ENCODE data around the gene CHD3. TPM values are rescaled to one million over a fixed set of nuclear protein-coding genes. Genes with fewer than 3 reads are reported as not detected.

Gene CHD3
- total and polyA plus RNA-seq, 2 of the 13 experiments (the other 11 are each of a cell fraction or from before 2014, with no cell fraction given) = 2.7 to 3.7 TPM

DNA sequence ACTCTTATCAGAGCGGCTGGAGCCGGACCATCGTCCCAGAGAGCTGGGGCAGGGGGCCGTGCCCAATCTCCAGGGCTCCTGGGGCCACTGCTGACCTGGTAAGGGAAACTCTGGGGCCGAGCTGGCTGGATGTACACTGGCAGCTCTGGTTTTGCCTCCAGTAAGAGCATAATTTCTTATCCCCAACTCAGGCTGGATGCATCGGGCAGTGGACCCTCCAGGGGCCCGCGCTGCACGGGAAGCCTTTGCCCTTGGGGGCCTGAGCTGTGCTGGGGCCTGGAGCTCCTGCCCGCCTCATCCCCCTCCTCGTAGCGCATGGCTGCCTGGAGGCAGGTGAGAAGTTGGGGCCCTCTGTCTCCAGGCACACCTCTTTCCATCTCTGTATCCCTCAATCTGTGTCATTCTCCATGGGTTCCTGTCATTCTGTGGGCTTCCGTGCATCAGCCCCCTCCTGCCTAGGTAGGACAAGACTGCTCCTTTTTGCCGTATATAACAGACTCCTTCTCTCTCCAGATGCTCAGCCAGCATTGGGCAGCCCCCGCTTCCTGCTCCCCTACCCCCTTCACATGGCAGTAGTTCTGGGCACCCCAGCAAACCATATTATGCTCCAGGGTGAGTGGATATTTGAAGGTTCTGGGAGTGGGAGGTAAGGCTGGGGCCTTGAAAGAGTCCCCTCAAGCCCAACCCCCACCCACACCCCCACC, 43.1 kb upstream of the CHD3 start:
- Histone ChIP-seq H3K9me3 (ENCODE audit: low read length) (no peaks in the 10 kb centered on the region), H4K20me1 (ENCODE audit: insufficient read depth, low read length) (peaks cover 26% of the 10 kb centered on the region), H3K27ac (ENCODE audit: extremely low read length, insufficient read depth, low read length) (peak overlapping the region; percentile 97), H3K4me3 (replicated peaks in 1 of 3; ENCODE audit: insufficient read depth in 1 of 3, low read depth in 2 of 3, low read length in 3 of 3) (peak overlapping the region; percentile 83 to 95 (median 86)), H2AFZ (ENCODE audit: low read length) (no peak overlapping the region), H3K79me2 (ENCODE audit: insufficient read depth, low read length) (peaks cover 41% of the 10 kb centered on the region), H3K4me2 (ENCODE audit: low read depth, low read length) (peak overlapping the region; percentile 99), H3K36me3 (replicated peaks in 1 of 2; ENCODE audit: control insufficient read depth in 1 of 2, insufficient read depth in 2 of 2, low read length in 2 of 2) (peaks cover 32 to 33% of the 10 kb centered on the region in 2 experiments), H3K9ac (ENCODE audit: insufficient read depth, low read depth, low read length) (peak overlapping the region; percentile 96), H3K27me3 (ENCODE audit: control insufficient read depth in 1 of 2, insufficient read depth in 2 of 2, low read length in 2 of 2) (peaks cover 0 to 3% of the 10 kb centered on the region in 2 experiments; a peak in 1 of 5 replicates), H3K4me1 (ENCODE audit: insufficient read depth, low read length) (peaks cover 18% of the 10 kb centered on the region)
- no peak for FAIRE-seq
- ATAC-seq = no peak
- no peak for DNase-seq (ENCODE audit: low spot score)
- ChIA-PET CTCF (ENCODE audit: low intra/inter-chr PET ratio, low total read pairs) (no interaction called here), POLR2A (interaction anchor here (0.8 to 6.4 kb wide), 6 partner anchors 11 to 328 kb away, joined by 3 to 159 read pairs (median 4); partner anchors contain the start of genes CNTROB, CYB5D1, KDM6B and NAA38)
- in situ Hi-C loops (cut with HindIII; ENCODE audit: extremely low pct_ligation_motif_present, low pct_unique_long_range_greater_than_20kb) (loop anchor here (10.0 kb wide), 1 partner anchor 271 kb away; the partner anchor contains the start of gene CD68), intact Hi-C loops (cut with micrococcal nuclease; ENCODE audit: unreplicated experiment) (no loop called here)
- BruUV-seq (replicated peaks) = no TSS peak
- whole genome bisulfite sequencing (ENCODE audit: low lambda C conversion rate) = 91% methylated on average over 14 of the region's 15 CpGs
- TF ChIP-seq EED (CRISPR knock-in tag; IDR thresholded peaks at IDR 0.05) (no peak), ZNF235 (CRISPR knock-in tag; IDR thresholded peaks at IDR 0.05; ENCODE audit: borderline replicate concordance) (no peak), PHF8 (CRISPR knock-in tag; IDR thresholded peaks at IDR 0.05) (no peak), CBX5 (CRISPR knock-in tag; IDR thresholded peaks at IDR 0.05; ENCODE audit: borderline replicate concordance) (no peak), TOE1 (CRISPR knock-in tag; IDR thresholded peaks at IDR 0.05) (no peak), ZFAT (CRISPR knock-in tag; conservative IDR thresholded peaks at IDR 0.05) (no peak), HIVEP1 (CRISPR knock-in tag; IDR thresholded peaks at IDR 0.05) (no peak), MED8 (CRISPR knock-in tag; IDR thresholded peaks at IDR 0.05; ENCODE audit: insufficient replicate concordance) (no peak)
- TF ChIP-seq, protein P1, sequence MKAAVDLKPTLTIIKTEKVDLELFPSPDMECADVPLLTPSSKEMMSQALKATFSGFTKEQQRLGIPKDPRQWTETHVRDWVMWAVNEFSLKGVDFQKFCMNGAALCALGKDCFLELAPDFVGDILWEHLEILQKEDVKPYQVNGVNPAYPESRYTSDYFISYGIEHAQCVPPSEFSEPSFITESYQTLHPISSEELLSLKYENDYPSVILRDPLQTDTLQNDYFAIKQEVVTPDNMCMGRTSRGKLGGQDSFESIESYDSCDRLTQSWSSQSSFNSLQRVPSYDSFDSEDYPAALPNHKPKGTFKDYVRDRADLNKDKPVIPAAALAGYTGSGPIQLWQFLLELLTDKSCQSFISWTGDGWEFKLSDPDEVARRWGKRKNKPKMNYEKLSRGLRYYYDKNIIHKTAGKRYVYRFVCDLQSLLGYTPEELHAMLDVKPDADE (CRISPR knock-in tag; IDR thresholded peaks at IDR 0.05) = no peak
- TF ChIP-seq, protein P2, sequence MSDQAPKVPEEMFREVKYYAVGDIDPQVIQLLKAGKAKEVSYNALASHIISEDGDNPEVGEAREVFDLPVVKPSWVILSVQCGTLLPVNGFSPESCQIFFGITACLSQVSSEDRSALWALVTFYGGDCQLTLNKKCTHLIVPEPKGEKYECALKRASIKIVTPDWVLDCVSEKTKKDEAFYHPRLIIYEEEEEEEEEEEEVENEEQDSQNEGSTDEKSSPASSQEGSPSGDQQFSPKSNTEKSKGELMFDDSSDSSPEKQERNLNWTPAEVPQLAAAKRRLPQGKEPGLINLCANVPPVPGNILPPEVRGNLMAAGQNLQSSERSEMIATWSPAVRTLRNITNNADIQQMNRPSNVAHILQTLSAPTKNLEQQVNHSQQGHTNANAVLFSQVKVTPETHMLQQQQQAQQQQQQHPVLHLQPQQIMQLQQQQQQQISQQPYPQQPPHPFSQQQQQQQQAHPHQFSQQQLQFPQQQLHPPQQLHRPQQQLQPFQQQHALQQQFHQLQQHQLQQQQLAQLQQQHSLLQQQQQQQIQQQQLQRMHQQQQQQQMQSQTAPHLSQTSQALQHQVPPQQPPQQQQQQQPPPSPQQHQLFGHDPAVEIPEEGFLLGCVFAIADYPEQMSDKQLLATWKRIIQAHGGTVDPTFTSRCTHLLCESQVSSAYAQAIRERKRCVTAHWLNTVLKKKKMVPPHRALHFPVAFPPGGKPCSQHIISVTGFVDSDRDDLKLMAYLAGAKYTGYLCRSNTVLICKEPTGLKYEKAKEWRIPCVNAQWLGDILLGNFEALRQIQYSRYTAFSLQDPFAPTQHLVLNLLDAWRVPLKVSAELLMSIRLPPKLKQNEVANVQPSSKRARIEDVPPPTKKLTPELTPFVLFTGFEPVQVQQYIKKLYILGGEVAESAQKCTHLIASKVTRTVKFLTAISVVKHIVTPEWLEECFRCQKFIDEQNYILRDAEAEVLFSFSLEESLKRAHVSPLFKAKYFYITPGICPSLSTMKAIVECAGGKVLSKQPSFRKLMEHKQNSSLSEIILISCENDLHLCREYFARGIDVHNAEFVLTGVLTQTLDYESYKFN (CRISPR knock-in tag; conservative IDR thresholded peaks at IDR 0.05) = no peak
- TF ChIP-seq, protein P3, sequence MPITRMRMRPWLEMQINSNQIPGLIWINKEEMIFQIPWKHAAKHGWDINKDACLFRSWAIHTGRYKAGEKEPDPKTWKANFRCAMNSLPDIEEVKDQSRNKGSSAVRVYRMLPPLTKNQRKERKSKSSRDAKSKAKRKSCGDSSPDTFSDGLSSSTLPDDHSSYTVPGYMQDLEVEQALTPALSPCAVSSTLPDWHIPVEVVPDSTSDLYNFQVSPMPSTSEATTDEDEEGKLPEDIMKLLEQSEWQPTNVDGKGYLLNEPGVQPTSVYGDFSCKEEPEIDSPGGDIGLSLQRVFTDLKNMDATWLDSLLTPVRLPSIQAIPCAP (CRISPR knock-in tag; IDR thresholded peaks at IDR 0.05; ENCODE audit: low read depth) = no peak
- TF ChIP-seq, protein P4, sequence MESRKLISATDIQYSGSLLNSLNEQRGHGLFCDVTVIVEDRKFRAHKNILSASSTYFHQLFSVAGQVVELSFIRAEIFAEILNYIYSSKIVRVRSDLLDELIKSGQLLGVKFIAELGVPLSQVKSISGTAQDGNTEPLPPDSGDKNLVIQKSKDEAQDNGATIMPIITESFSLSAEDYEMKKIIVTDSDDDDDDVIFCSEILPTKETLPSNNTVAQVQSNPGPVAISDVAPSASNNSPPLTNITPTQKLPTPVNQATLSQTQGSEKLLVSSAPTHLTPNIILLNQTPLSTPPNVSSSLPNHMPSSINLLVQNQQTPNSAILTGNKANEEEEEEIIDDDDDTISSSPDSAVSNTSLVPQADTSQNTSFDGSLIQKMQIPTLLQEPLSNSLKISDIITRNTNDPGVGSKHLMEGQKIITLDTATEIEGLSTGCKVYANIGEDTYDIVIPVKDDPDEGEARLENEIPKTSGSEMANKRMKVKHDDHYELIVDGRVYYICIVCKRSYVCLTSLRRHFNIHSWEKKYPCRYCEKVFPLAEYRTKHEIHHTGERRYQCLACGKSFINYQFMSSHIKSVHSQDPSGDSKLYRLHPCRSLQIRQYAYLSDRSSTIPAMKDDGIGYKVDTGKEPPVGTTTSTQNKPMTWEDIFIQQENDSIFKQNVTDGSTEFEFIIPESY (CRISPR knock-in tag; IDR thresholded peaks at IDR 0.05) = no peak
- TF ChIP-seq, protein P5, sequence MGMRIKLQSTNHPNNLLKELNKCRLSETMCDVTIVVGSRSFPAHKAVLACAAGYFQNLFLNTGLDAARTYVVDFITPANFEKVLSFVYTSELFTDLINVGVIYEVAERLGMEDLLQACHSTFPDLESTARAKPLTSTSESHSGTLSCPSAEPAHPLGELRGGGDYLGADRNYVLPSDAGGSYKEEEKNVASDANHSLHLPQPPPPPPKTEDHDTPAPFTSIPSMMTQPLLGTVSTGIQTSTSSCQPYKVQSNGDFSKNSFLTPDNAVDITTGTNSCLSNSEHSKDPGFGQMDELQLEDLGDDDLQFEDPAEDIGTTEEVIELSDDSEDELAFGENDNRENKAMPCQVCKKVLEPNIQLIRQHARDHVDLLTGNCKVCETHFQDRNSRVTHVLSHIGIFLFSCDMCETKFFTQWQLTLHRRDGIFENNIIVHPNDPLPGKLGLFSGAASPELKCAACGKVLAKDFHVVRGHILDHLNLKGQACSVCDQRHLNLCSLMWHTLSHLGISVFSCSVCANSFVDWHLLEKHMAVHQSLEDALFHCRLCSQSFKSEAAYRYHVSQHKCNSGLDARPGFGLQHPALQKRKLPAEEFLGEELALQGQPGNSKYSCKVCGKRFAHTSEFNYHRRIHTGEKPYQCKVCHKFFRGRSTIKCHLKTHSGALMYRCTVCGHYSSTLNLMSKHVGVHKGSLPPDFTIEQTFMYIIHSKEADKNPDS (CRISPR knock-in tag; IDR thresholded peaks at IDR 0.05) = no peak
